ENCODE measurements around the gene STX1A. TPM values are rescaled to one million over a fixed set of nuclear protein-coding genes. Genes with fewer than 3 reads are reported as not detected.

The STX1A gene
- polyA plus RNA-seq, 2 of the 4 experiments (the other 2 are of a cell fraction) = 49.2 to 81.7 TPM

DNA sequence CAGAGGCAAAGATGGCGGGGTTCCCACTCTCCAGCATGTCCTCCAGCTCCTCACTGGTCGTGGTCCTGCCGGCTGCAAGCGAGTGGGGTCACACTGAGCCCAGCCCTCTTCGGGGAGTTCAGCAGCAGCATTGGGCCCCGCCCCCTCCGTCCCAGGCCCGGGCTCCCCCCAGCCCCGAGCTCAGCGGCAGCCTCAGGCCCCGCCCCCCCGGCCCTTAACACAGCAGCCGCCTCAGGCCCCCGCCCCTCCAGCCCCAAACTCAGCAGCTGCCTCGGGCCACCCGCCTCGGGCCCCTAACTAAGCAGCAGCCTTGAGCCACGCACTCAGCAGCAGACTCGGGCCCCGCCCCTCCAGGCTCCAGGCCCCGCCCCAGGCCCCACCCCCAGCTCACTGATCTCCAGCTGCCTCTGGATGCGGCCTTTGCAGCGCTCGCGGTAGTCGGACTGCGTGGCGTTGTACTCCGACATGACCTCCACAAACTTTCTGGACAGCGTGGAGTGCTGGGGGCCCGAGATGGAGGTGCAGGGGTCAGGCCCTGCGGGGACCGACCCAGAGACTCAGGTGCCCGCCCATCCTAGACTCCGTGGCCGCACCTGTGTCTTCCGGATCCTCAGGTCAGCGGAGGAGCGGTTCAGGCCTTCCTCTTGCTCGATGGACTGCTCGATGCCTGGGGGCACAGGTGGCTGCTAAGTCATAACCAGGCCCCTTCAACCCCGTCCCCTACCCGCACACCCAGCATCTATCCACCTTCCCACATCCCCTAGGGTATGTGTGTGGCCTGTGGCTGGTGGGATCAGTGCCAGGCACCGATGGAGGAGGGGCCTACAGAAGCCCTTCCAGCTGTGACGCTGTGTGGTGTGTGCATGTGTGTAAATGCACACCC, 15.5 kb downstream of the STX1A start (continued):
- TF ChIP-seq MYC (IDR thresholded peaks at IDR 0.05; ENCODE audit: borderline replicate concordance, low read length) = no peak

DNA sequence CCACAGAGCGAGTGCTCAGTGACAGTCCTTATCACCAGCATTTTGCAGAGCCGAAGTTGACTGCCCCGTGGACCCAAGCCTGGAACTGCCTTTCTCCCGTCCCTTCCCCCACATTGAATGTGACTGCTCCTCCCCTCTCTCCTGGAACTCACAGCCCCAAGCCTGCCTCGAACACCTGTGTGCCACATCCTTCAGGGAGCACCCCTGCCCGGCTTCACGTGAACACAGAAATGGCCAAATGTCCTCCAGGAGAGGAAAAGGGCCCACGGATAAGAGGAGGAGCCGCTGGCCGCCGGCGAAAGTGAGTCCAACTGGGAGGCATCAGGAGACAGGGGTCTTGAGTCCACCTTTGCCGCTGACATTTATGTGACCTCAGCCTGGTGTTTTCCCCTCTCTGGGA, 16.2 kb downstream of the STX1A start:
- Histone ChIP-seq H3K9me3 (no peaks in the 10 kb centered on the region), H3K4me1 (peaks cover 90% of the 10 kb centered on the region), H3K27ac (peak overlapping the region; percentile 99 to 100), H3K4me3 (peak overlapping the region; percentile 35), H3K4me2 (peak overlapping the region; percentile 90)
- 80% methylated on average over 13 of the region's 13 CpGs for WGBS (ENCODE audit: missing lambda C conversion rate)
- CTCF ChIA-PET = interaction anchor here (0.8 to 10.0 kb wide), 10 partner anchors 11 to 116 kb away, joined by 3 to 139 read pairs (median 25); partner anchors contain the start of genes STX1A and VPS37D
- no peak for DNase-seq (ENCODE audit: low read depth in 1 of 2, low spot score in 1 of 2)
- TF ChIP-seq, protein P1, sequence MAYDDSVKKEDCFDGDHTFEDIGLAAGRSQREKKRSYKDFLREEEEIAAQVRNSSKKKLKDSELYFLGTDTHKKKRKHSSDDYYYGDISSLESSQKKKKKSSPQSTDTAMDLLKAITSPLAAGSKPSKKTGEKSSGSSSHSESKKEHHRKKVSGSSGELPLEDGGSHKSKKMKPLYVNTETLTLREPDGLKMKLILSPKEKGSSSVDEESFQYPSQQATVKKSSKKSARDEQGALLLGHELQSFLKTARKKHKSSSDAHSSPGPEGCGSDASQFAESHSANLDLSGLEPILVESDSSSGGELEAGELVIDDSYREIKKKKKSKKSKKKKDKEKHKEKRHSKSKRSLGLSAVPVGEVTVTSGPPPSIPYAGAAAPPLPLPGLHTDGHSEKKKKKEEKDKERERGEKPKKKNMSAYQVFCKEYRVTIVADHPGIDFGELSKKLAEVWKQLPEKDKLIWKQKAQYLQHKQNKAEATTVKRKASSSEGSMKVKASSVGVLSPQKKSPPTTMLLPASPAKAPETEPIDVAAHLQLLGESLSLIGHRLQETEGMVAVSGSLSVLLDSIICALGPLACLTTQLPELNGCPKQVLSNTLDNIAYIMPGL (CRISPR knock-in tag; IDR thresholded peaks at IDR 0.05; ENCODE audit: borderline replicate concordance) = no peak
- no peak for TF ChIP-seq HDAC2 (IDR thresholded peaks at IDR 0.05)
- TF ChIP-seq, protein P2, sequence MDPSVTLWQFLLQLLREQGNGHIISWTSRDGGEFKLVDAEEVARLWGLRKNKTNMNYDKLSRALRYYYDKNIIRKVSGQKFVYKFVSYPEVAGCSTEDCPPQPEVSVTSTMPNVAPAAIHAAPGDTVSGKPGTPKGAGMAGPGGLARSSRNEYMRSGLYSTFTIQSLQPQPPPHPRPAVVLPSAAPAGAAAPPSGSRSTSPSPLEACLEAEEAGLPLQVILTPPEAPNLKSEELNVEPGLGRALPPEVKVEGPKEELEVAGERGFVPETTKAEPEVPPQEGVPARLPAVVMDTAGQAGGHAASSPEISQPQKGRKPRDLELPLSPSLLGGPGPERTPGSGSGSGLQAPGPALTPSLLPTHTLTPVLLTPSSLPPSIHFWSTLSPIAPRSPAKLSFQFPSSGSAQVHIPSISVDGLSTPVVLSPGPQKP (IDR thresholded peaks at IDR 0.05; ENCODE audit: low read depth, low read length) = no peak
- no peak for TF ChIP-seq ZSCAN20 (CRISPR knock-in tag; IDR thresholded peaks at IDR 0.05)
- TF ChIP-seq KDM5A (IDR thresholded peaks at IDR 0.05) = no peak
- TF ChIP-seq, protein P3, sequence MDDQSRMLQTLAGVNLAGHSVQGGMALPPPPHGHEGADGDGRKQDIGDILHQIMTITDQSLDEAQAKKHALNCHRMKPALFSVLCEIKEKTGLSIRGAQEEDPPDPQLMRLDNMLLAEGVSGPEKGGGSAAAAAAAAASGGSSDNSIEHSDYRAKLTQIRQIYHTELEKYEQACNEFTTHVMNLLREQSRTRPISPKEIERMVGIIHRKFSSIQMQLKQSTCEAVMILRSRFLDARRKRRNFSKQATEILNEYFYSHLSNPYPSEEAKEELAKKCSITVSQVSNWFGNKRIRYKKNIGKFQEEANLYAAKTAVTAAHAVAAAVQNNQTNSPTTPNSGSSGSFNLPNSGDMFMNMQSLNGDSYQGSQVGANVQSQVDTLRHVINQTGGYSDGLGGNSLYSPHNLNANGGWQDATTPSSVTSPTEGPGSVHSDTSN (IDR thresholded peaks at IDR 0.05) = no peak
- no peak for TF ChIP-seq CEBPB (IDR thresholded peaks at IDR 0.05)
- no peak for TF ChIP-seq TFCP2L1 (CRISPR knock-in tag; IDR thresholded peaks at IDR 0.05)
- no peak for TF ChIP-seq SREBF2 (IDR thresholded peaks at IDR 0.05)
- no peak for TF ChIP-seq FOSB (CRISPR knock-in tag; IDR thresholded peaks at IDR 0.05)
- TF ChIP-seq HOXB13 (CRISPR knock-in tag; IDR thresholded peaks at IDR 0.05; ENCODE audit: low read depth) = no peak
- no peak for TF ChIP-seq ZFP36 (IDR thresholded peaks at IDR 0.05; ENCODE audit: borderline replicate concordance, partially characterized antibody)
- TF ChIP-seq, protein P4, sequence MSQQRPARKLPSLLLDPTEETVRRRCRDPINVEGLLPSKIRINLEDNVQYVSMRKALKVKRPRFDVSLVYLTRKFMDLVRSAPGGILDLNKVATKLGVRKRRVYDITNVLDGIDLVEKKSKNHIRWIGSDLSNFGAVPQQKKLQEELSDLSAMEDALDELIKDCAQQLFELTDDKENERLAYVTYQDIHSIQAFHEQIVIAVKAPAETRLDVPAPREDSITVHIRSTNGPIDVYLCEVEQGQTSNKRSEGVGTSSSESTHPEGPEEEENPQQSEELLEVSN (IDR thresholded peaks at IDR 0.05; ENCODE audit: borderline replicate concordance, low read depth) = no peak
- TF ChIP-seq HOXA7 (CRISPR knock-in tag; IDR thresholded peaks at IDR 0.05) = no peak
- no peak for TF ChIP-seq MAFK (IDR thresholded peaks at IDR 0.05; ENCODE audit: partially characterized antibody)
- TF ChIP-seq KDM1A (IDR thresholded peaks at IDR 0.05; ENCODE audit: low read depth) = no peak
- TF ChIP-seq CBX8 (IDR thresholded peaks at IDR 0.05) = no peak
- no peak for TF ChIP-seq EHMT2 (IDR thresholded peaks at IDR 0.05; ENCODE audit: low read depth)
- TF ChIP-seq ESRRA (IDR thresholded peaks at IDR 0.05; ENCODE audit: borderline replicate concordance, low read length) = no peak
- no peak for FAIRE-seq
- POLR2A ChIA-PET = interaction anchor here (0.9 to 4.5 kb wide), 3 partner anchors 12 to 20 kb away, joined by 5 to 27 read pairs (median 8); partner anchors contain the start of genes BUD23, DNAJC30 and STX1A
- ATAC-seq = no peak

All from A549 (cell line).